GM12878 (cell line): ENCODE measurements around the gene NDUFV2. TPM values are rescaled to one million over a fixed set of nuclear protein-coding genes. Genes with fewer than 3 reads are reported as not detected.
A peak's percentile ranks its signal among the peaks of the same experiment; 100 is the strongest.

Source experiments
- ETV6 ChIP-seq, 2 experiments: fragments of 450-650 bp in 1 of 2; IDR thresholded peaks in 1 of 2; conservative IDR thresholded peaks in 1 of 2; 2 replicates each; pipeline ENCODE4 v1.6.1; 2014; ENCODE audit warnings: antibody characterized with exemption in 1 of 2, borderline replicate concordance in 1 of 2, low read depth in 1 of 2, mild to moderate bottlenecking in 1 of 2, moderate library complexity in 1 of 2
- FOXK2 ChIP-seq: fragments of 450-650 bp; IDR thresholded peaks from 2 replicates; pipeline ENCODE4 v1.6.1; 2017; ENCODE audit warnings: mild to moderate bottlenecking, moderate library complexity
- MXI1 ChIP-seq: fragments of 150-350 bp; IDR thresholded peaks from 2 replicates; pipeline ENCODE4 v1.6.1; 2011; ENCODE audit warnings: low read depth, mild to moderate bottlenecking, inconsistent platforms, low read length, improper control_type of control experiment
- NKRF ChIP-seq: fragments of 450-650 bp; conservative IDR thresholded peaks from 2 replicates; pipeline ENCODE4 v1.6.1; 2017; ENCODE audit warnings: mild to moderate bottlenecking, moderate library complexity
- PRDM15 ChIP-seq: fragments of 450-650 bp; formaldehyde crosslinking; IDR thresholded peaks from 2 replicates; pipeline ENCODE4 v1.4.0; 2020; ENCODE audit warnings: mild to moderate bottlenecking, moderate library complexity
- polyA plus RNA-seq, 11 experiments: library from polyadenylated mRNA; depleted of rRNA in 4 of 11; unstranded in 6 of 11; stranded (reverse) in 5 of 11; fragments of >200 nt; fragmentation: Nextera tagmentation in 4 of 11; fragmentation: Illumina TruSeq in 1 of 11; extraction: Ambion mirVana in 4 of 11; extraction: Trizol in 1 of 11; gene quantifications; 1 replicate in 1 of 11; 2 replicates in 10 of 11; pipeline versions ENCODE4 v1.2.1 to v1.2.3, GENCODE V29; 2011 to 2016; ENCODE audit warnings: inconsistent platforms in 2 of 11, missing spikeins in 2 of 11, low read depth in 1 of 11
- total RNA-seq, 4 experiments: library from RNA; depleted of rRNA in 3 of 4; stranded (reverse); fragments of >200 nt in 3 of 4; fragmentation: Illumina TruSeq in 1 of 4; extraction: Trizol in 1 of 4; gene quantifications; 2 replicates each; pipeline versions ENCODE4 v1.2.1 to v1.2.3, GENCODE V29; 2013 to 2021

The NDUFV2 gene
- total and polyA plus RNA-seq, 10 of the 15 experiments (the other 5 are each of a cell fraction or from before 2014, with no cell fraction given): 236 to 590 (median 321) TPM

GRCh38 chr18:9135912-9136314 lies 33.4 kb downstream of the NDUFV2 start (continued):
- 0 out of 2 replicates have a peak, but pooled peaks have one; percentile 35 for TF ChIP-seq NKRF
- no peak for TF ChIP-seq FOXK2
- TF ChIP-seq ETV6 (conservative IDR thresholded peaks at IDR 0.05 in 1 of 2, IDR thresholded peaks at IDR 0.05 in 1 of 2; ENCODE audit: borderline replicate concordance in 1 of 2, low read depth in 1 of 2): peak in 1 of 2 experiments; percentile 52; a peak in 2 of 4 replicates
- no peak for TF ChIP-seq PRDM15
- peak; percentile 24; the same call in 1 of the 2 replicates for TF ChIP-seq MXI1
